ENCODE results near the gene MYOF. TPM values are rescaled to one million over a fixed set of nuclear protein-coding genes. Genes with fewer than 3 reads are reported as not detected.

MYOF gene
- total and polyA plus RNA-seq, 2 of the 8 experiments (the other 6 are each of a cell fraction or from before 2014, with no cell fraction given), result 0.98 to 2.3 TPM

GRCh38 chr10:93356516-93356915 is 125.6 kb downstream of the MYOF start:
- Histone ChIP-seq H3K23ac (ENCODE audit: insufficient read length) (no peak overlapping the region), H3K79me2 (ENCODE audit: control insufficient read depth in 1 of 2, insufficient read depth in 2 of 2, low read length in 2 of 2) (no peaks in the 10 kb centered on the region), H3K14ac (ENCODE audit: insufficient read length) (no peak overlapping the region), H3K4ac (replicated peaks; ENCODE audit: insufficient read length, low read depth, low read length) (no peak overlapping the region), H3K27me3 (replicated peaks in 1 of 4; ENCODE audit: control insufficient read depth in 3 of 4, extremely low read depth in 1 of 4, insufficient read depth in 3 of 4, low read length in 3 of 4) (peaks cover 0 to 3% (median 0%) of the 10 kb centered on the region in 4 experiments; a peak in 1 of 7 replicates), H2BK120ac (replicated peaks; ENCODE audit: low read depth, low read length) (no peak overlapping the region), H3K27ac (ENCODE audit: low read depth, low read length) (no peak overlapping the region), H4K8ac (ENCODE audit: extremely low read depth, insufficient read depth, low read length) (no peak overlapping the region), H4K91ac (replicated peaks; ENCODE audit: insufficient read length, low read length) (no peak overlapping the region), H4K20me1 (replicated peaks in 1 of 2; ENCODE audit: control insufficient read depth in 1 of 2, insufficient read depth in 2 of 2, low read length in 2 of 2) (no peaks in the 10 kb centered on the region), H2BK15ac (ENCODE audit: low read length) (no peak overlapping the region), H3K23me2 (ENCODE audit: low read depth, low read length) (no peaks in the 10 kb centered on the region), H2BK20ac (ENCODE audit: low read length) (no peak overlapping the region), H2BK12ac (ENCODE audit: low read depth, low read length) (no peak overlapping the region), H3K4me3 (ENCODE audit: extremely low read depth in 1 of 4, insufficient read depth in 2 of 4, low read depth in 3 of 4, low read length in 4 of 4) (no peak overlapping the region), H2AK5ac (ENCODE audit: low read depth, low read length) (no peak overlapping the region), H3K4me1 (replicated peaks in 1 of 4; ENCODE audit: control insufficient read depth in 3 of 4, insufficient read depth in 4 of 4, low read length in 3 of 4) (peaks cover 0 to 5% (median 2%) of the 10 kb centered on the region in 4 experiments; a peak in 3 of 7 replicates), H3K9ac (replicated peaks in 1 of 4; ENCODE audit: extremely low read depth in 1 of 4, low read depth in 3 of 4, low read length in 3 of 4) (no peak overlapping the region), H3K4me2 (ENCODE audit: insufficient read depth in 1 of 2, low read depth in 2 of 2, low read length in 2 of 2) (no peak overlapping the region), H3K56ac (replicated peaks; ENCODE audit: insufficient read length, low read depth, low read length) (no peak overlapping the region), H2AFZ (ENCODE audit: low read length) (no peak overlapping the region), H3K18ac (ENCODE audit: extremely low read depth, low read length) (no peak overlapping the region), H3K9me3 (ENCODE audit: insufficient read depth in 2 of 2, low read depth in 1 of 2, low read length in 1 of 2) (no peaks in the 10 kb centered on the region), H2BK5ac (ENCODE audit: low read depth, low read length) (no peak overlapping the region), H3K36me3 (ENCODE audit: control insufficient read depth in 2 of 4, insufficient read depth in 4 of 4, low read length in 3 of 4) (no peaks in the 10 kb centered on the region), H4K5ac (ENCODE audit: insufficient read length, low read depth, low read length) (no peak overlapping the region), H3K79me1 (ENCODE audit: low read depth, low read length) (no peaks in the 10 kb centered on the region)
- TF ChIP-seq ATF2 (IDR thresholded peaks at IDR 0.05; ENCODE audit: low read length) (no peak), E2F6 (IDR thresholded peaks at IDR 0.05) (peak; percentile 72), JUN (IDR thresholded peaks at IDR 0.05; ENCODE audit: low read depth, low read length) (no peak), SRF (IDR thresholded peaks at IDR 0.05; ENCODE audit: low read depth, low read length) (no peak), NRF1 (IDR thresholded peaks at IDR 0.05; ENCODE audit: low read depth, low read length) (no peak), MAX (IDR thresholded peaks at IDR 0.05) (peak; percentile 76), HDAC2 (IDR thresholded peaks at IDR 0.05; ENCODE audit: borderline replicate concordance in 1 of 2, low read depth in 2 of 2, low read length in 2 of 2) (no peak)
- CTCF ChIA-PET (ENCODE audit: partially characterized antibody), result interaction anchor here (0.8 to 16.9 kb wide), 41 partner anchors 9 to 476 kb away, joined by 3 to 363 read pairs (median 6); partner anchors contain the start of genes CYP26A1, CYP26C1 and MYOF
- FAIRE-seq, result no peak
- POLR2A ChIA-PET (ENCODE audit: partially characterized antibody), result no interaction called here
- DNase-seq (ENCODE audit: low read depth in 1 of 2, low spot score in 2 of 2), result no peak
- 97% methylated on average over 6 of the region's 6 CpGs; no CpG with 5 or more reads in 1 of the 2 experiments for WGBS, 2 experiments (ENCODE audit: extremely low coverage in 1 of 2, insufficient coverage in 1 of 2, insufficient read length in 1 of 2, insufficient replicate concordance in 2 of 2, low coverage in 1 of 2, low lambda C conversion rate in 2 of 2, missing lambda C conversion rate in 1 of 2)
